Transverse colon (tissue), 4 donors: ENCODE results near the gene PKP4.

Source experiments
- CTCF ChIP-seq, 5 experiments: fragments of 200-600 bp in 3 of 5; fragments of 450-650 bp in 2 of 5; sonication (generic) in 3 of 5; IDR thresholded peaks; 1 replicate in 2 of 5; 2 replicates in 3 of 5; pipeline ENCODE4 v1.5.1; 2016 to 2017; ENCODE audit warnings: antibody characterized with exemption in 5 of 5, inconsistent platforms in 3 of 5, mild to moderate bottlenecking in 2 of 5, moderate library complexity in 1 of 5
- POLR2A ChIP-seq: fragments of 450-650 bp; IDR thresholded peaks from one replicate; pipeline ENCODE4 v1.6.1; 2016; ENCODE audit warnings: antibody characterized with exemption, mild to moderate bottlenecking, moderate library complexity
- POLR2AphosphoS5 ChIP-seq, 3 donors: sonication (generic); formaldehyde crosslinking; IDR thresholded peaks; one replicate each; pipeline ENCODE4 v1.6.1; 2016; ENCODE audit warnings: antibody characterized with exemption in 3 of 3

GRCh38 chr2:158486150-158486969 lies 29.6 kb downstream of the PKP4 start:
- TF ChIP-seq POLR2AphosphoS5 (IDR thresholded peaks at IDR 0.05) (no peak), CTCF (IDR thresholded peaks at IDR 0.05) (no peak), POLR2A (no peak)
